LHCN-M2 (cell line): ENCODE data around the gene USP35. TPM values are rescaled to one million over a fixed set of nuclear protein-coding genes. Genes with fewer than 3 reads are reported as not detected.
A peak's percentile ranks its signal among the peaks of the same experiment; 100 is the strongest.

Experiments used
- DNase-seq: peaks from one replicate; pipeline ENCODE4 v3.0.0-alpha.2; 2012; ENCODE audit warnings: low read depth
- total RNA-seq: library from RNA; depleted of rRNA; stranded (reverse); fragments of >200 nt; gene quantifications from 2 replicates; pipeline ENCODE4 v1.2.3, GENCODE V29; 2014

USP35 gene
- total RNA-seq, 1 experiment from 2014 or later, result 6.6 TPM

DNA sequence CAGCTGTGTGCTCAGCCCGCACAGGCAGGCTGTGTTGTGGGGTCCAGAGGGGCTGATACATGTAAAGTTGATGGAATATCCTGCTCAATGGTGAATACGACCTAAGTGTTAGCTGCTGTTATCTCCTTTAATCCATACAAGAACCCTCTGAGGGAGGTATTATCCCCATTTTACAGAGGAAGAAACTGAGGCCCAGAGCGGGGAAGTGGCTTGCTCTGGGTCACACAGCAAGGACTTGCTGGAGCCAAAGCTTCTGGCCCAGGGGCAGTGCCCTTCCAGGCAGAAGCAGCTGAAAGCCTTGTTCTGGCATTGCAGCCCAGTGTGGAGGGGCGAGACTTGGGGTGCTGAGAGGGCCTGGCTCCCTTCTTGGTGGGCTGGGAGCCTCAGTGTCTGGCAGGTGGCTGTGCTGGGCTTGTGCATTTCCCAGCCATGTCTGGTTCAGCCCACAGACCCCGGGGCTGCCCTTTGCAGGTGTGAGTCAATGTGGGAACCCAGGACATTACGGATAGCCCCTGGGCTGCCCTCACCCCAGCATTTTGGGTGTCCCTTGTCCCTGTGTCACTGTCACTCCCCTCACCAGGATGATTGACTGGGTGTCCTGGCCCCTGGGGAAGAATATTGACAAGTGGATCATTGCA, 10.4 kb downstream of the USP35 start:
- no peak for DNase-seq

DNA sequence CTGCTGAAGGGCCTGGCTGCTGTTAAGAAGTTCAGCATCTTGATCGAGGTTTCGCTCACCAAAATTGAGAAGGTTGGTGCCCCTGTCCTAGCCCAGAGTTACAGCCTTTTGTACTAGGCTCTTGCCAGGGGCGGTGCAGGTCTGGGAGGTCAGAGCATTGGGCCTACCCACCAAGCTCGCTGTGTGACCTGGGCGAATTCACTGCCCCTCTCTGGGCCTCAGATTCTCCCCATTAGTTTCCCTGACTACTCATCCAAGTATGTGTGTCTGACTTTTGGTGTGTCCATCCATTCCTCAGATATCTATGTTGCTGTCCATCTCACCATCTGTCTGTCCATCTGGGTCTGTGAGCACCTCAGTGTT, 10.9 kb downstream of the USP35 start:
- no peak for DNase-seq

DNA sequence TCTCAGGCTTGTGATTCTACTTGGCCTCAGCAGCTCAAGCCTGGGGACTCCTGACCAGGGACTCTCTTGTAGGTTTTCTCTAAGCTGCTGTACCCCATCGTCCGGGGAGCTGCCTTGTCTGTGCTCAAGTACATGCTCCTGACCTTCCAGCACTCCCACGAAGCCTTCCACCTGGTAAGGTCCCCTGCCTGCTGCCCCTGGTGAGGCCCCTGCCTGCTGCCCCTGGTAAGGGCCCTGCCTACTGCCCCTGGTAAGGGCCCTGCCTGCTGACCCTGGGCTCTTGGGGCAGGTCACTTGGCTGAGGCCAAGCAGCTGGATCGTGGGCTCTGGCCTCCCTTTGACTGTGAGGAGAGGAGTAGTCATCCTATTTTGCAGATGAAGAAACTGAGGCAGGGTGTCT, 11.3 kb downstream of the USP35 start:
- DNase-seq, result no peak

- DNase-seq, result no peak
These were observed 11.8 kb downstream of the USP35 start for GRCh38 chr11:78200553-78200952.

DNA sequence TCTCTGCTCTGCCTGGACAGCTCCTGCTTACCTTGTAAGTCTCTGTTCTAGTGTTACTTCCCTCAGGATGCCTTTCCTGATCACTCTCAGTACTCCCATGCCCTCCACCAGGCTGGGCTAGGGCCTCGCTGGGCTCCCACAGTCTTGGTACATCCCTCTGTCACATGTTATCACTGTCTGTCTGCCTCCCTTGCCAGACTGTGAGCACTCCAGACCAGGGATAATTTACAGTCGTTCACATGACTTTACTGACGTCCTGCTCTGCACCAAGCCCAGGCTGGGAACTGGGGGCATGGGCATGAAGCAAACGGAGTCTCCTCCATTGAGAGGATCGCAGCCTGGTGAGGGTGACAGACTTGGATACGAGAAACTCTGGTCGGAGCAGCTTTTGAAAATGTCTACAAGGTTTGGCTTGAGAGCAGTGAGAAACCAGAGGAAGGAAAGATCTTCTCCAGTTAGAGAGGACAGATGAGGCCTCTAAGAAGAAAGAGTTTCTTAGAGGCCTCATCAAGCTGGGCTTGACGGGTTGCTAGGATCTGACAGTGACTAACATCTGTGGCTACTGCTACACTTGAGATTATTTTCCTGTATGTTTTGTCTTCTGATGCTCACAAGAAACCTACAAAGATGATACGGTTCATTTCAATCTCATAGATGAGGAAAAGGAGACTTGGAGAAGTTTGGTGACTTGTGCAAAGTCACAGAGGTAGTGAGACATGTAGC, 12.5 kb downstream of the USP35 start:
- DNase-seq, result no peak

DNA sequence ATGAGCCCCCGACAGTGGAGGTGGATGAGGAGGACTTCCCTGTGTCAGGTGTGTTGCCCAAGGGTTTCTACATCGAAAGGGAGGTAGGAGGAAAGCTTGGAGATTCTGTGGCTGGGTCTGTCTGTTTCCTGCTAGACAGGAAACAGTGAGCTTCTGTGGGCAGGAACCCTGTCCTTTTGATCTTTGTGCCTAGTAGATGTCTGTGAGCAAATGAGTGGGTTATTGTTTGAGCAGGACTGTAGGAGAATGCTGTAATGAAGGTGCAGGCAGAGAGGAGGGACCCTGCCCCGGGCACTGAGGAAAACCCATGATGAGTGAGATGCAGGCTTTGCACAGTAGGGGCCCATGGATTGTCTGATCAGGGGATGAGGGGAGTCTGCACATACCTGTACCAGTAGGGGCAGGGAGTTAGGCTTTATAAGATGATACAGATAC, 14.0 kb downstream of the USP35 start:
- no peak for DNase-seq

DNA sequence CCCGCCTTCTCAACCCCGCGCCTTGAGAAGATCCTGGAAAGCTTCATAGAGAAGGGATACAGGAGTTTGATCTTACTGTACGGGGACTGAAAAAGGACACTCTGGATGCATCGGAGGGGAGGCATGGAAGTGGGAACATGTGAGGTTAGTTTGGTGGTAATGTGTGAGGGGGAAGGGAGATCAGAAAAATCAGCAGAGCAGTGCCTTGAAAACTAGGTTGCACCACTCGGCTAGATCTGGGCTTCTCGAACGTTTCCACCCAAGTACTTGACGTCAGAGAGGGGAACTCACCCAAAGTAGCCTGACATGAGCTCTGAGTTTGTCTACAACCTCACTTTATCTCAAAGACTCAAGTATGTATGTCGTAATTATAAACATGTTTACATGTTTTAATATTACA, 14.5 kb downstream of the USP35 start:
- DNase-seq, result no peak

DNA sequence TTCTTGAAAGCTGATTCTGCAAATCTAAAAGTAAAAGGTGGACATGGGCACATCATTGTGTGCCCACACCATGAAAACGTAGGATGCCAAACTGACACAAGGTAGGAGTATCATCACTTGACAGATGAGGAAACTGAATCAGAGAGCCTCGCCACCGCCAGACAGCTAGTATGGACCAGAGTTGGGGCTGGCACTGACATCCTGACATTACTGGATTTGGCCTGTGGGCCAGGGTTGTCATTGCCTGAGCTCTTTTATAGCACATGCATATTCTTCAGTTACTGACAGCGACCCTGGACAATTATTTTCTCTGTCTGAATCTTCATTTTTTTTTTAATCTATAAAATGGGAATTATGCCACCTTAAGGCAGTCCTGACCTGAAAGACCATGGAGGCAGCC, 16.5 kb downstream of the USP35 start:
- DNase-seq, result no peak

DNA sequence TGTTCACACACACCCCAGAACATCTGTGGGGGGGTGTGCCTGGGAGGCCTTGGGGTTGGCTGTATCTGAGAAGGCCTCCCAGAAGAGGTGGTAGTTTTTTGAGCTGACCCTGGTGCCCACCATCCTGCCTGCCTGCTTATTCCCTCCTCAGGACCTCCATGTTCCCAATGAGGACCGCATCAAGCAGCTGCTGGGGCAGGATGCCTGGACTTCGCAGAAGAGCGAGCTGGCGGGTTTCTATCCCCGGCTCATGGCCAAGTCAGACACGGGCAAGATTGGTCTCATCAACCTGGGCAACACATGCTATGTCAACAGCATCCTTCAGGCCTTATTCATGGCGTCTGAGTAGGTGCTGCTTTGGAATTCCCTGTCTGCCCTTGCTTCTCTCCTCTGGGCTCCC, 17.0 kb downstream of the USP35 start:
- no peak for DNase-seq

DNA sequence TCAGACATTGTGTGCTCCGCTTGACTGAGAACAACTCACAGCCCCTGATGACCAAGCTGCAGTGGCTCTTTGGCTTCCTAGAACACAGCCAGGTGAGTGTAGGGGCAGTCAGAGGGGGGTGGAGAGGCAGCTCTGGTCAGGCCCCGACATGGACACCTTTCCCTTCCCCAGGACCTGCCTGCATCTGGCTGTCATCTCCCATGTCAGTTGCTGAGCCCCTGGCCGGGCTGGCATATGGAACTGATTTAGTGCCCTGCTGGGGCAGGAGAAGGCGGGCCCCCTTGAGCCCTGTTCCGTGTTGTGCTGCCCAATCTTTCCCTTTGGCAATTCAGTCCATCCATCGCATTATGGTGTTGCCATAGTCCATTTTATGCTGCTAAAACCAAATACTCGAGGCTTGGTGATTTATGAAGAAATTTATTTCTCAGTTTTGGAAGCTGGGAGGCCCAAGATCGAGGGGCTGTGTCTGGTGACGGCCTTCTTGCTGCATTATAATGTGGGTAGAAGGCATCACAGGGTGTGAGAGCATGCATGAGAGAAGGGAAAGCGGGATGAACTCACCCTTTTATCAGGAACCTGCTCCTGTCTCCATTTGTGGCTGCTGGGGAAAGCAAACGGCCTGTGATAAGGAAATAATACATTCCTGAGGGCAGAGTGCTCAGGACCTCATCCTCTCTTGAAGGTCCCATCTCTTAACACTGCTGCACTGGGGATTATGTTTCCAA, 19.0 kb downstream of the USP35 start:
- no peak for DNase-seq

GRCh38 chr11:78208257-78209165, 19.8 kb downstream of the USP35 start:
- DNase-seq, result peak; percentile 38

GRCh38 chr11:78209478-78209877, 20.8 kb downstream of the USP35 start:
- DNase-seq, result no peak

GRCh38 chr11:78210000-78210608, 21.4 kb downstream of the USP35 start:
- DNase-seq, result no peak

DNA sequence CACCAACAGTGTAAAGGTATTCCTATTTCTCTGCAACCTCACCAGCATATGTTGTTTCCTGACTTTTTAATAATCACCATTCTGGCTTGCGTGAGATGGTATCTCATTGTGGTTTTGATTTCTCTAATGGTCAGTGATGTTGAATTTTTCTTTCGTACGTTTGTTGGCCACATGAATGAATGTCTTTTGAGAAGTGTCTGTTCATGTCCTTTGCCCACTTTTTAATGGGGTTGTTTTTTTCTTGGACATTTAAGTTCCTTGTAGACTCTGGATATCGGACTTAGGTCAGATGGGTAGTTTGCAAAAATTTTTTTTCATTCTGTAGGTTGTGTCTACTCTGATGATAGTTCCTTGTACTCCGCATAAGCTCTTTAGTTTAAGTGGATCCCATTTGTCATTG, 22.8 kb downstream of the USP35 start:
- no peak for DNase-seq

DNA sequence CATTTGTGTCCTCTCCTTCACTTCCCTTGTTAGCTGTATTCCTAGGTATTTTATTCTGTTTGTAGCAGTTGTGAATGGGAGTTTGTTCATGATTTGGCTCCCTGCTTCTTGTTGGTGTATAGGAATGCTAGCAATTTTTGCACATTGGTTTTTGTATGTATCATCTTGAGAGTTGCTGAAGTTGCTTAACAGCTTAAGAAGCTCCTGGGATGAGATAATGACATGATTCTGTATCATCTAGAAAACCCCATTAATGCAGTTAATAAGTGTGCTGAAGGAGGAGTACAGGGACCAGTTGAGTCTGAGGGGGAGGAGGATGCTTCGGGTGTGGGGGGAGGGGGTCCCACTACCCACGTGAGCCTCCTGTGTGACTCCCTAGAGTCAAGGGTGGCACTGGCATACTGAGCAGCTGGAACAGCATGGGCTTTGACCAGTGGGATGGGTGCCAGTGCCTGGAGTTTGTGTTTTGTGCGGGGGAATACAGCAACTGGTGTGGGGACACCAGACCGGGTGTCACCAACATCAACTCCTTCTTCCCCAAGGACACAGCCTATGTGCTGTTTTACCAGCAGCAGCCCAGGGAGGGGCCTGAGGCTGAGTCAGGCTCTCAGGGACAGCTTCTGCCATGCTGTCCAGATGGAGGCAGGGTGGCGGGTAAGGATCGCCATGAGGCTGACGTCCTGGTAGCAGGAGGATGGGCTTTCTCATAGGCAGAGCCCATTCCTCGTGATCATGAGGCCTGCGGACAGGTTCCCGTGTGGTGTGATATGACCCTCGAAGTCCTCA, 24.1 kb downstream of the USP35 start:
- DNase-seq, result no peak

GRCh38 chr11:78213526-78214330, 25.0 kb downstream of the USP35 start:
- no peak for DNase-seq

- DNase-seq, result no peak
These were observed 25.8 kb downstream of the USP35 start for GRCh38 chr11:78214331-78215194.

- no peak for DNase-seq
These were observed 27.3 kb downstream of the USP35 start for GRCh38 chr11:78216021-78216420.
